Fibroblast of skin of back (primary cell): ENCODE measurements around the gene IL31.
"Not testable (repeated sequence)": the region's sequence is repeated elsewhere in the genome, so short reads cannot be mapped to it uniquely, and the experiment has no call there.

Experiments
- DNase-seq: peaks from one replicate; pipeline ENCODE4 v3.0.0-alpha.2; 2013

The IL31 gene

DNA sequence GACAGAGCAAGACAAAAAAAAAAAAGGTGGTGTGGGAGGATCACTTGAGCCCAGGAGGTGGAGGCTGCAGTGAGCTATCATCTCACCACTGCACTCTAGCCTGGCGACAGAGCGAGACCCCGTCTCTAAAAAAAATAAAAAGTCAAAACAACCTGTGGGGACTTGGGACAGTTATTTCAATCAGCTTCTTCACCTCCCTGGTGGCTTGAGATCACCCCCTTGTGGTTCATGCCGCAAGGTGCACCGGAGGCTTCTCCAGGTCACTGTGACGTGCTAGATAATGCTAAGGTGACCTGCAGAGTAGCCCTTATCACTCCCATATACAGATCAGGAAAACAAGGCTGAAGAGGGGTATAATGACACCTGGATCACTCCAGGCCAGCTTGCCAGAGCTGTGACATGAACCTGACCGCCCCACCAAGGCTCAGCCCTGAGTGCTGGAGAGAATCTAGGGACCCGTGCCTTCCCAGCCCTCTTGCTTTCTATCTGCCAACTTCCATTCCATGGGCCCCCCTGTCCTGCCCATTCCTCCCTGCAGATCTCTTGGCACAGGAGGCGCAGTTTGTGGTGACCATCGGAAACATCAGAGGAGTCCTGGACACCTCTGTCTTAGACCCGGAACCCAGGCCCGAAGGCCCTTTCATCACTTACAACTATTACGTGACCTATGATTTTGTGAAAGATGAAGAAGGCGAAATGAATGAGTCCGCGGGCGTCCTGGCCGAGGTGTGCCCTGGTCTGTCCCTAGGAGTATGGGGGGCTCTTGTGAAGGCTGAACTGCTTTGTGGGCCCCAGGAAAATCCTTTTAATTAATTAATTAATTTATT is 17.0 kb upstream of the IL31 start:
- DNase-seq: peak; percentile 44

DNA sequence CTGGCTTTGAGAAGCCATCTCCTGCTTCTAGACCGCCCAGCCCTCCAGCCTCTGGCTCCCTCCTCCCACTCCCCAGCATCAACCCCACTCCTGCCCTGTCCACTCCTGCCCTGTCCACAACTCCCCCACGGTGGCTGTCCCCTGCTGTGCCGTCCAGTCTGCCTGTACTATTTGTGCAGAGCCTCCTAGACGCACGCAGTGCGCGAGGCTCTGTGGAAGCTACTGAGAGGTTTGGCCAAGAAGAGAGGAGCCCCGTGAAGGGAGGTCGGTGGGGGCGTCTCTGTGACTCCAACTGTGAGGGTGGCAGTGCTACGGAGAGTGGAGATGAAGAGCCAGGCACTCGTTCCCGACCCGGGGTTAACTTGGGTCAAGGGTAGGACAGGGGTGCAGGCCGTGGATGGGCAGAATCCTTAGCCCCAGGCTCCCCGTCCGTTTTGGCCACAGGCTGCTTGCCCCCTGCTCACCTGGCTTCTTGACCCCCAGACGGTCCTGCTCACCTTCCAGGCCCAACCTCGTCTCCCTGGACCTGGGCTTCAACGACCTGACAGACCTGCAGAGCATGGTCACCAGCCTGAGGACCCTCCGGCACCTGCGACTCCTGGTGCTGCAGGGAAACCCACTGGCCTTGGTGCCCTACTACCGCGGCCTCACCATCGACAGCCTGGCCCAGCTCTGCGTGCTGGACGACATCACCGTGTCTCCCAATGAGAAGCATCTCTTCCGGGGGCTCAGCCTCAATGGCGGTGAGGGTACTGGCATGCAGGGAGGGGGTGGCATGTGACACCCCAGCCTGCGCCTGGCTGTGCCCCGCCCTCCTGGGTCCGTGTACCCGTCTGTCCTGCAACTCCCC is 15.8 kb upstream of the IL31 start:
- no peak for DNase-seq

DNA sequence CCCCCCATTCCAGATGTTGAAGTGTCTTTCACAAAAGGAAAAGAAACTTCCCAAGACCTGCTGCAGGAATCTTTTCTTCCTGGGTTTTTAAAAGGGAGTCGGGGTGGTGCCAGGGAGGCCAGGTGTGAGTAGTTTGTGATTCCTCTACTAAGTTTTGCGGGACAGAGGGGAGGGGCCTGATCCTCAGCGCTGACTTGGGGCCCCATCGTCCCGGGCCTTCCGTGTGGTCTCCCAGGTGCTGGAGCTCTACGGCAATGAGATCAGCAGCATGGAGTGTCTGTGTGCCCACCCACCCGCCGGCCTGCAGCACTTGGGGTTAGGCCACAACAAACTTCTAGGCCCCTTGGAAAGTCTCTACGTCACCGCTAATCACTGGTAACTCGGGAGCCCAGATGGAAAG is 13.4 kb upstream of the IL31 start:
- DNase-seq: no peak

DNA sequence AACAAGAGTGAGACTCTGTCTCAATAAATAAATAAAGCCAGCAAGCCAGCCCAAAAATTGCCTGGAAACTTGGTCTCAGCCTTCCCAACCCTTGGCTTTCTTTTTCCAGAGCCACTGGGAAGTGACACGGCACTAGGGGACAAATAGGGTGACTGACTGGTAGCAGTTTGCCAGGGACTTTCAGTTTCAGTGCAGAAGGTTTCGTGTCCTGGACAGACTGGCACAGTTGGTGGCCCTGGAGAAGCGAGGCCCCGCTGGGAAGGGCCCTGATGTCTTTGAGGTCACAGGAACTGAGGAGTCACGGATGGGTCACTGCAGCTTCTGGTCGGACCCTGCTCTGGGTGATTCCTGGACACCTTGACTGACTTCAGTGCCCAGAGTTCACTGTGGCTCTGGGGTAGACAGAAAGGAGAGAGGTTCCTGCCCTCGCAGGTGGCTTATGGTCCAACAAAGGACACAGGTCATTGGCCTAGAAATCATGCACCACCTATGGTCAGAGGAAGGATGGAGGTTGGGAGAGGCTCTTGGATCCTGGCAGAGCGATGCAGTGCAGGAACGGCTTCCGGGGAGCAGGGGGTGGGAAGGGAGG is 11.6 kb upstream of the IL31 start:
- DNase-seq: no peak

DNA sequence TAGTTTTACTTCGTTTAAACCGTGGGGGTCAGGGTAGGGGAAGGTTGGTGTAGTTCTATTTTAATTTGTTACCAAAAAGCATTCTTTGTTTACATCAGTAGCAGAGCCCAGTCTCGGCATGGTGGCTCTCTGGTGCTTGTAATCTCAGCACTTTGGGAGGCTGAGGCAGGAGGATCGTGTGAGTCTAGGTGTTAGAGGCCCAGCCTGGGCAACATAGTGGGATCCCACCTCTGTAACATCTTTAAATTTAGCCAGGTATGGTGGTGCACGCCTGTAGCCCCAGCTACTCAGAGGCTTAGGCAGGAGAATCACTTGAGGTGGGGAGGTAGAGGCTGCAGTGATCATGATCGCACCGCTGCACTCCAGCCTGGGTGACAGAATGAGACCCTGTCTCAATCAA is 11.1 kb upstream of the IL31 start:
- no peak for DNase-seq

DNA sequence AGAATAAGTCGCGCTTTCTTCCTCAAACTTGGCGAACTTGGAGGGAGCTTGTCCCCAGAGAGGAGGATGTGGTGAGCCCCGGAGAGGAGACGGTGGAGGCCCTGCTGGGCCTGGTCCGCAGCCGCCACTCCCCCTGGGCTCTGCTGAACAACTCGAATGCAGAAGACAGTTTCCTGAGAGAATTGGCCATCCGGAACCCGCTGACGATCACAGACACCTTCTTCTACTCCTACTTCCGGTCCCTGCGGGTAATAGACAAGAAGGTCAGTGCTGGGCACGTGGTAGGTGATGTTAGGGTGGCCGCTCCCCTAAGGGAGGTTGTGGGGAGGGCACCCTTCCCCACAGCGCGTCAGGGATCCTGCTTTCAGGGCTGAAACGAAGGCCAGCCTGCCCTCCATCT is 10.5 kb upstream of the IL31 start:
- no peak for DNase-seq

DNA sequence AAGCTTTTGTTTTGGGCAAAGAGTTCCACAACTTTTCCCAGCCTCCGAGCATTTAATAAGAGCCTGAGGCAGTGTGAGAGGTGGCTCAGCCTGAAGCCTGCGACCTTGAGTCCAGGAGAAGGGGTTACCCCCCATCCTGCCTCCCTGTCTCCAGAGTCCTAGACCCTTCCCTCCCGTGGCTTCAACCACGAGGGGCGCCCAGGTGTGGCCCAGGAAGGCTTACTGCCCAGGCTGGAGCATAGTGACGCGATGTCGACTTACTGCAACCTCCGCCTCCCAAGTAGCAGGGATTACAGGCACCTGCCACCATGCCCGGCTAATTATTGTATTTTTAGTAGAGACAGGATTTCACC is 9.5 kb upstream of the IL31 start:
- no peak for DNase-seq

DNA sequence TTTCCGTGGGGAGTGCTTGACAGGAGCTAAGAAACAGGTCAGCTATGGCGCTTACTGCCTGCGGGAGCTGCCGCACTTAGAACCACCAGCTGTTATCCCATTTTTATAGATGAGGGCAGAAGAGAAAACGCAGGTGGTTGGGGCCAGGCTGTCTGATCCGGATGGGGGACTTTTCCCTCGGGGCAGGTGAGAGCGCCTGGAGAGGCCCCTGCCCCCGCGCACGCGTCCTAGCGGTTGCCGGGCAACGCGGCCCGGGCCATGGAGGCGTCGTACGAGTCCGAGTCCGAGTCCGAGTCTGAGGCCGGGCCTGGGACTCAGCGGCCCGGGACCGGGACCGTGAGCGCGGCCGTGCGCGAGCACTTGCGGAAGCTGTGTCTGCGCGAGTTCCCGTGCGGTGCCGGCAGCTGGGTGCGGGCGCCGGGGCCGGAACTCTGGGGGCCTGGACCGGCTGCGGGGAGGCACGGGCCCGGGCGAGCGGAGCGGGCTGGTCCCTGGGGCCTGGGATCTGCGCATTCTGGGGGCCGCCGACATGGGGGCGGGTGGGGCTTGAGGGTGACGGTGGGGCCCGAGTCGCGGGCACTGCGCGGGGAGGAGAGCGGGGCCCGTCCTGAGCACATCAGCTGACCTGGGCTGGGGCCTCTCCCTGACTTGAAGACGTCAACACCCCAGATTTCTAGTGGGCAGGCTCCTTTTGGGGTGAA is 9.0 kb upstream of the IL31 start, which contains the start of gene LRRC43:
Gene LRRC43 (plus strand): TSS at position 237 of the 701 bp plus-strand sequence. CDS start 22 bp downstream, at position 259.
- peak; percentile 23 for DNase-seq

DNA sequence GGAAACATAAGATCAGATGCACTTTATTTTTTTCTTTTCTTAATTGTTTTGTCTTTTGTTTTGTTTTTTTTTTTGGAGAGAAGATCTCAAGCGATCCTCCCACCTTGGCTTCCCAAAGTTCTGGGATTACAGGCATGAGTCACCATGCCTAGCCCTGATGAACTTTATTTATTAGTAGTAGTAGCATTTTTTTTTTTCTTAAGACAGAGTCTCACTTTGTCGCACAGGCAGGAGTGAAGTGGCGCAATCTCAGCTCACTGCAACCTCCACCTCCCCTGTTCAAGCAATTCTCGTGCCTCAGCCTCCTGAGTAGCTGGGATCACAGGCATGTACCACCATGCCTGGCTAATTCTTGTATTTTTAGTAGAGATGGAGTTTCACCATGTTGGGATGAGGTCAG is 2.5 kb upstream of the IL31 start:
- DNase-seq: not testable (repeated sequence)

DNA sequence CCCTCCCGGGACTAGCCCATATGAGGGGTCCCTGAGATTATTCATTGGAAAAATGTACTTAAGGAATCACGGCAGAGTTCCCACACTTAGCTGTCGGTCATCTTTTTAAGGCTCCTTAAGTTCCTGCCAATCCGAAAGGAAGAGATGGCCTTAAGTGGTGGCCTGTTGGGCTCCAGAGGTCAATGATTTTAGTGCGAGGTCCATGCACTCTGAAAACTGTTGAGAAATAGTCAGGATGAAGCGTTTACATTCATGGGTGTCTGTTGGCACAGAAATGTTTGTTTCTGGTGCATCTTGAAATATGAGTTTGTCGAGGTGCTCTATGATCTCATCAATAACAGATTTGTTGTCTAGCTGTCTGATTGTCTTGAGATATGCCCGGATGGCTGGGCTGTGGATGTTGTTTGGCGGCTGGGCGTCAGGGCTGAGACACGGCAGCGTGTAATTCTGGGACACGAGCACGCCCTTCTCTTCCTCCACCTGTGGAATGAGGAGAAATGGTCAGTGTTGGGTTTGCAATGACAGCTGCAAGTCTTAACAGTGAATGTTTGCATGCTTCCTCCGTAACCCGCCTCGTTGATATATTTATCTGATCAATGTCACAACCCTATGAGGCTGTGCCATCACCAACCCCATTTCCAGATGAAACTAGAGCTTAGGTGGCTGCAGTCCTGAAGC is 1.6 kb downstream of the IL31 start:
- no peak for DNase-seq

DNA sequence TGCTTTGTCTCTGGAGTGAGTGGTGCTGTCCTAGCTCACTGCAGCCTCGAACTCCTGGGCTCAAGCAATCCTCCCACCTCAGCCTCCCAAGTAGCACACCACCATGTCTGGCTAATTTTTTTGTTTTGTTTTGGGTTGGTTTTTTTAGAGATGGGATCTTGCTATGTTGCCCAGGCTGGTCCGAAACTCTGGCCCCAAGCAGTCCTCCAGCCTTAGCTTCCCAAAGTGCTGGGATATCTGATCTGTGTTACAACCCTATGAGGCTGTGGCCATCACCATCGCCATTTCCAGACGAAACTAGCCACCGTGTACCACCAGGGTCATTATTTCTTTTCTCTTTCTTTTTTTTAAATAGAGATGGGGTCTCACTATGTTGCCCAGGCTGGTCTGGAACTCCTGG is 2.6 kb downstream of the IL31 start:
- DNase-seq: no peak

DNA sequence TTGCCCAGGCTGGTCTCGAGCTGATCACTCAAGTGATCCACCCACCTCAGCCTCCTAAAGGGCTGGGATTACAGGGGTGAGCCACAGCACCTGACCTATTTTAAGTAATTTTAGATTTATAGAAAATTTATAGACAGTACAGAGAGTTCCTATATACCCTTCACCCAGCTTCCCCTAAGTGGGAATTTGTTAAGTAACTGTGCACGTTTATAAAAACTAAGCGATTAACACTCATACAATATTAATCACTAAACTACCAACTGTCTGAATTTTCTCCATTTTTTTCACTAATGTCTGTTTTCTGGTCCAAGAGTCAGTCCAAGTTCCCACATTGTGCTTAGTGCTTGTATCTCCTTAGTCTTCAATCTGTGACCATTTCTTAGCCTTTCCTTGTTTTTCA is 5.5 kb downstream of the IL31 start:
- DNase-seq: no peak

DNA sequence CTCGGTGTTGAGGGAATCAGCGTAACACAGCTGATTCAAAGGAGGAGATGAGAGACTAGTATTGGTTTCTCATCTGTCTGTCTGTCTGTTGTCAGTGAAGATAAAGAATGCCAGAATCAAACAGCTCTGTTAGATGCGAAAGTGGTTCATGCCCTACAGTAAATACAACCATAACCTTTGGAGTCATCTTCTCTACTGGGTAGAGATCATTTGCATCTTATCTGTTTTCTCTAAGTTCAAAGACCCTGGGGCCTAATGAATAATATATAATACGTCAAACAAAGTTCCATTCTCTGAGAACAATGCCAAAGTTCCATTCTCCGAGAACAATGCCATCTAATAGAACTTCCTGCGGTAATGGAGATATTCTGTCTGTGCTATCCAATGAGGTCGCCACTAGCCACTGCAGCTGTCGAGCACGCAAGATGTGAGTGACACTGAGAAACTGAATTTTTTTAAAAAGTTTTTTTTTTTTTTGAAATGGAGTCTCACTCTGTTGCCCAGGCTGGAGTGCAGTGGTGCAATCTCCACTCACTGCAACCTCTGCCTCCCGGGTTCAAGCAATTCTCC is 6.6 kb downstream of the IL31 start:
- DNase-seq: no peak

DNA sequence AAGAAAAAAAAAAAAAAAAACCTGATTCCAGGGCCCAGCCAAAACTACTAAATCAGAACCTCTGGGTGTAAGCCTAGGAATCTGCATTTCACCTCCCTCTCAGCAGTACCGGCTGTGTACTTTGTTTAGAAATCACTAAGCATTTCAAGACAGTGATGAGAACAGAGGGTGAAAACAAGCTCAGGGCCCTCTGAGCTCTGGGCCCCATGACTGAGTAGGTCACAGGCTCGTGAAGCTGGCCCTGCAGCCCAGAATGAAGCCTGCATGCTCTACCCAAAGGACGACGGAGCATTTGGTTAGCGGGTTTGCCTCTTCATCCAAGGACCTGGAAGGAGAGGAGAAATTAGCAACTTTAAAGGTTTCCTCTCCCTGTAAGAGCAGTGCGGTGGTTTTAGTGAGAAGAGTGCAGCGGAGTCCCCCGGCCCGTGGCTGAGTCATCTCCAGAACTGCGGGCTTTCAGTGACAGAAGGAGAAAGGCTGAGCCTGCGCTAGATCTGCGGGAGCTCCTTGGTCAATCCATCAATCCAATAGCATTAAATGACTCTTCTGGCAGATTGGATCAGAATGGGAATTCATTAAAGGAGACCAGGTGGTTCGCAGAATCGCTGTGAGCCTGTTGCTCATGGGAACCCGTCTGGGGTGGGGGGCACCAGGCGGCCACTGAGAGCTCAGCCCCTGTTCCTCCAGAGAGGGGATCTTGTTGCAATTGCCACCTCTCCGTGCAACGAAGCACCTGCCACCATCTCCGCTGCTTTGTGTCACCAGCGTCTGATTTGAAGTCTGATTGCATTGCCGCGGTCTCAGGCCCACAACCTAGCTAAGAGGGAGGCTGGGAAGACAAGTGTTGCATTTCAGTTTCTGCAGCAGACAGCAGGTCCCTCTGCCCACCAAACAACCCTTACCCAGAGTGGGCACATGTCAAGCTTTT is 7.3 kb downstream of the IL31 start:
- DNase-seq: no peak

DNA sequence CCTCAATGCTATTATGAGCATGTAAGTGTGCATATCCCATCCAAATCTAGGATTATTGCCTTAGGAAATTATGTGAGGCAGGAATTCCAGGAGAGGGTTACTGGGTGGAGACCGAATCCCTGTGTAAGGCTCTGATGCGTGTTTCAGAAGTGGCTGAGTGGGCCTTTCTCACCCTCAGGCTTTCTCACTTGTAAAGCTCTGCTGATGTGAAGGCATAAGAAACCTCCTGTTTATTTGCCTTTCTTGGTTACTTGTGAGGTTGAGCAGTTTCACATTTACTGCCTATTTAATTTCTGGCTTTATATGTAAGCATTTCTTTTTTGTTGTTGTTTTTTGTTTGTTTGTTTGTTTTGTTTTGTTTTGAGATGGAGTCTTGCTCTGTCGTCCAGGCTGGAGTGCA is 11.0 kb downstream of the IL31 start:
- DNase-seq: no peak

DNA sequence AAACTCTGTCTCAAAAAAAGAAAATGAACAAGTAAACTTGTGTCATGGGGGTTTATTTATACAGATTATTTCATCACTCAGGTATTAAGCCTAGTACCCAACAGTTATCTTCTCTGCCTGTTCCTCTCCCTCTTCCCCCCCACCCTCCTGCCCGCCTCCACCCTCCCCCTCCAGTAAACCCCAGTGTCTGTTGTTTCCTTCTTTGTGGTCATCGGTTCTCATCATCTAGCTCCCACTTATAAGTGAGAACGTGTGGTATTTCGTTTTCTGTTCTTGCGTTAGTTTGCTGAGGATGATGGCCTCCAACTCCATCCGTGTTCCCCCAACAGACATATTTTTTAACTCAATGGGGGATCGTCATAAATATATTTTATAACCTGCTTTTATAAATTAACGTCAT is 12.3 kb downstream of the IL31 start:
- DNase-seq: no peak

DNA sequence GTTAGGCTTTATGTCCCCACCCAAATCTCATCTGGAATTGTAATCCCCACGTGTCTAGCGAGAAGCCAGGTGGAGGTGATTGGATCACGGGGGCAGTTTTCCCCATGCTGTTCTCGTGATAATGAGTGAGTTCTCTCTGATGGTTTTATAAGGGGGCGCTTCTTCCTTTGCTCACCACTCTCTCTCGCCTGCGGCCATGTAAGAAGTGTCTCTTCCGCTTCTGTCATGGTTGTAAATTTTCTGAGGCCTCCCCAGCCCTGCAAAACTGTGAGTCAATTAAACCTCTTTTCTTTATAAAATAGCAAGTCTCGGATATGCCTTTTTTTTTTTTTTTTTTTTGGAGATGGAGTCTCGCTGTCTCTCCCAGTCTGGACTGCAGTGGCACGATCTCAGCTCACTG is 13.3 kb downstream of the IL31 start:
- no peak for DNase-seq

DNA sequence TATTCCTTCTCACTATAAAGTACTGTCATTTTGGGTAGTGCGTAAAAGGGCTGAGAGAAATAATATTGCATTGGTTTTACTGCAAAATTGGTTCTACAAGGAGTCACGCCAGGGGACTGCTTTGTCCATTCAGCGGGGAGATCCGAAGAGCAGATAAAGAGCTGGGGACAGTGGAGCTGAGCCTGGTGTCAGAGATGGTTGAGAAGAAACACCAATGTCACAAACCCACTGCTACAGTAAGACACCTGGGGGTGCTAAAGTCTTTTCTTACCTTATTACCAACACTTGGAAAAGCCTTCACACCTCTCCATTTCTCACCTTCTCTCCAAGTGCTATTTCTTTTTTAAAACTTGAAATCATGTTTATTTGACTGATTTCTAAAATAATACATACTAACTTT is 14.1 kb downstream of the IL31 start:
- no peak for DNase-seq

DNA sequence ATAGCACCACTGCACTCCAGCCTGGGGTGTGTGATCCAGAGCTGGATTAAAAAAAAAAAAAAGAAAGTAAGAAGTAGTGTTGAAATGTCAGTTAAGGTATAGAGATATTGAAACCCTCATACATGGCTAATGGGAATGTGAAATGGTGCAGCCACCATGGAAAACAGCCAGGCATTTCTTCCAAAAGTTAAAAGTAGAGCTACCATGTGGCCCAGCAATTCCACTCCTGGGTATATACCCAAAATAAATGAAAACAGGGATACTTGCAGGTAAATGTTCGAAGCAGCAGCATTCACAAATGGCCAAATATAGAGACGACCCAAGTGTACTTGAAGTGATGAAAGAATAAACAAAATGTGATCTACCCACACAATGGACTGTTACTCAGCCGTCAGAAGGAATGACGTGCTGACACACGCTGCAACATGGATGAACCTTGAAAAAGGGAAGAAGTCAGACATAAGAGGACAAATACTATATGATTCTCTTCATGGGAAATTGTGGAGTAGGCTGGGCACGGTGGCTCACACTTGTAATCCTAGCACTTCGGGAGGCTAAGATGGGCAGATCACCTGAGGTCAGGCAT is 15.2 kb downstream of the IL31 start:
- no peak for DNase-seq

DNA sequence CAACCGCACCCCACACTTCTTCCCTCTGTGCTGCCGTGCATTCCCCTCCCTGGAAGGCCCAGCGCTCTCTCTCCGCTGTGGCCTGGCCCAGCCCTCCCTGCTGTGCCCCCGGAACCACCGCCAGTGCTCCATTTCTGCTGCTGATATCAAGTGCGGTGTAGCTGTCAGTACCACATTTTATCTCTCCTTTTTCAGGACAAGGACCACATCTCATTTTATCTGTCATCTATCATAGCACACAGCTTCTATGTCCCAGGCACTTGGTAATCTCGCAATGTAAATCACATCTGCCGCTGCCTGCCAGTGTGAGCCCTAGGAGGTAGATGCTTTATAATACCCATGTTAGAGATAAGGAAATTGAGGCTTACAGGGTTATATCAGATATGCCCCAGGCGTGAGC is 18.3 kb downstream of the IL31 start:
- no peak for DNase-seq
